Right lobe of liver (tissue), 6 donors: ENCODE data around the gene CECR2. TPM values are rescaled to one million over a fixed set of nuclear protein-coding genes. Genes with fewer than 3 reads are reported as not detected.

Source experiments
- ATAC-seq, 4 donors: fragments of 200-7000 bp; cut with Tn5 transposase; one replicate each; pipeline ENCODE4 v1.9.1; 2020; ENCODE audit warnings: mild to moderate bottlenecking in 4 of 4, moderate library complexity in 4 of 4
- DNase-seq, 3 donors: peaks; one replicate each; pipeline ENCODE4 v3.0.0-alpha.2; 2020
- H3K27ac ChIP-seq, 3 donors: fragments of 200-600 bp; one replicate each; pipeline ENCODE4 v1.8.0; 2022
- H3K27me3 ChIP-seq, 2 donors: fragments of 200-600 bp; one replicate each; pipeline ENCODE4 v1.8.0; 2022
- H3K36me3 ChIP-seq, 4 donors: fragments of 200-600 bp; sonication (generic) in 1 of 4; one replicate each; pipeline versions ENCODE4 v1.5.1 to v1.8.0; 2017 to 2022; ENCODE audit warnings: control low read depth in 1 of 4
- H3K4me1 ChIP-seq, 4 donors: fragments of 200-600 bp; sonication (generic) in 1 of 4; one replicate each; pipeline versions ENCODE4 v1.5.1 to v1.8.0; 2017 to 2022; ENCODE audit warnings: control low read depth in 1 of 4
- H3K4me3 ChIP-seq, 3 donors: fragments of 200-600 bp; one replicate each; pipeline ENCODE4 v1.8.0; 2022
- H3K9me3 ChIP-seq, 4 donors: fragments of 200-600 bp; sonication (generic) in 1 of 4; one replicate each; pipeline versions ENCODE4 v1.5.1 to v1.8.0; 2017 to 2022; ENCODE audit warnings: control low read depth in 1 of 4
- POLR2A ChIP-seq: fragments of 450-650 bp; IDR thresholded peaks from one replicate; pipeline ENCODE4 v1.6.1; 2017; ENCODE audit warnings: antibody characterized with exemption, mild to moderate bottlenecking
- WGBS: methylation state at CpG from one replicate; pipeline ENCODE4 v1.1.6; 2018; ENCODE audit warnings: low coverage, low lambda C conversion rate; ENCODE audit not compliant: insufficient coverage; ENCODE audit errors: missing lambda C conversion rate; 5-methylcytosine and 5-hydroxymethylcytosine counted together
- intact Hi-C, 2 donors: fragments of 100-400 bp; cut with DNase I; formaldehyde crosslinking; loops; one replicate each; pipeline versions ENCODE4 v1.11.2 to v1.14.1; 2022
- total RNA-seq, 6 experiments: library from RNA; depleted of rRNA in 2 of 6; stranded (reverse); fragments of >200 nt in 2 of 6; fragmentation: NEBNext Ultra II Directional in 3 of 6; extraction: Animal tissue kit (Norgen Biotek cat#: 25700) in 3 of 6; gene quantifications; one replicate each; pipeline versions ENCODE4 v1.1.0 to v1.2.4, GENCODE V29; 2016 to 2023
- TF ChIP-seq, protein P1 (sequence below), 4 donors: fragments of 200-600 bp in 3 of 4; fragments of 450-650 bp in 1 of 4; IDR thresholded peaks; one replicate each; pipeline versions ENCODE4 v1.5.1 to v1.8.0; 2016 to 2022; ENCODE audit warnings: antibody characterized with exemption in 4 of 4, mild to moderate bottlenecking in 2 of 4
- donor health status: DM: no; HTN: yes; CAD: no.
- donor health status: DM: no; HTN: no; CAD: no.
- donor health status: DM: no; HTN: no; CAD: no.
- donor health status: DM: no; HTN: yes; CAD: no.
- donor health status: DM: no; HTN: yes; CAD: no.

The CECR2 gene
- total RNA-seq, 6 experiments from 2014 or later: 4.9 to 12.3 (median 10.0) TPM

DNA sequence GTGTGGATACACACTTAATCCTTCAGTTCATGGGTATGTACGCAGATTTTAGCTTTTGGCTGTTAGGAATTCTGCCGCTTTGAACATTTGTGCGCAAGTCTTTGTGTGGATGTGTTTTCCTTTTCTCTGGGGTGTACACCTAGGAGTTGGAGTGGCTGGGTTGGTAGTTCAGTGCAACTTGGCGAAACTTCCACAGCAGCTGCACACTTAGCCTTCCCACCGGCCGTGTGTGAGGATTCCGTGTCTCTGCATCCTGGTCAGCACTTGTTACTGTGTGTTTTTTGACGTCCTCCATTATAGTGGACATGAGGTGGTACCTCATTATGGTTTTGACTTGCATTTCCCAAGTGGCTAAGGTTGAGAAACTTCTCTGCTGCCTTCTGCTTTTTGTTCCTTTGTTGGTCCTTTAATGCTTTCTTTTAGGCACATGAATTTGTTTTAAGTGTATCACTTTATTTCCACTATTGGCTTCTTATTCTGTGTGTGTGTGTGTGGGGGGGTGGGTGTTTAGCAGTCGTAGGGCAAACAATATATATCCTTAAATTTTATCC is 121.9 kb downstream of the CECR2 start:
- ATAC-seq: no peak
- no peak for DNase-seq
- no peaks in the 10 kb centered on the region for H3K27me3 ChIP-seq
- H3K27ac ChIP-seq: no peak overlapping the region
- 91% methylated on average over 7 of the region's 9 CpGs for WGBS
- H3K9me3 ChIP-seq: no peaks in the 10 kb centered on the region
- no peak overlapping the region for H3K4me3 ChIP-seq
- H3K4me1 ChIP-seq: peaks cover 0 to 11% (median 0%) of the 10 kb centered on the region in 4 donors
- no peaks in the 10 kb centered on the region for H3K36me3 ChIP-seq
- no peak for TF ChIP-seq POLR2A
- TF ChIP-seq, protein P1, sequence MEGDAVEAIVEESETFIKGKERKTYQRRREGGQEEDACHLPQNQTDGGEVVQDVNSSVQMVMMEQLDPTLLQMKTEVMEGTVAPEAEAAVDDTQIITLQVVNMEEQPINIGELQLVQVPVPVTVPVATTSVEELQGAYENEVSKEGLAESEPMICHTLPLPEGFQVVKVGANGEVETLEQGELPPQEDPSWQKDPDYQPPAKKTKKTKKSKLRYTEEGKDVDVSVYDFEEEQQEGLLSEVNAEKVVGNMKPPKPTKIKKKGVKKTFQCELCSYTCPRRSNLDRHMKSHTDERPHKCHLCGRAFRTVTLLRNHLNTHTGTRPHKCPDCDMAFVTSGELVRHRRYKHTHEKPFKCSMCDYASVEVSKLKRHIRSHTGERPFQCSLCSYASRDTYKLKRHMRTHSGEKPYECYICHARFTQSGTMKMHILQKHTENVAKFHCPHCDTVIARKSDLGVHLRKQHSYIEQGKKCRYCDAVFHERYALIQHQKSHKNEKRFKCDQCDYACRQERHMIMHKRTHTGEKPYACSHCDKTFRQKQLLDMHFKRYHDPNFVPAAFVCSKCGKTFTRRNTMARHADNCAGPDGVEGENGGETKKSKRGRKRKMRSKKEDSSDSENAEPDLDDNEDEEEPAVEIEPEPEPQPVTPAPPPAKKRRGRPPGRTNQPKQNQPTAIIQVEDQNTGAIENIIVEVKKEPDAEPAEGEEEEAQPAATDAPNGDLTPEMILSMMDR (IDR thresholded peaks at IDR 0.05): no peak
- intact Hi-C loops: no loop called here

DNA sequence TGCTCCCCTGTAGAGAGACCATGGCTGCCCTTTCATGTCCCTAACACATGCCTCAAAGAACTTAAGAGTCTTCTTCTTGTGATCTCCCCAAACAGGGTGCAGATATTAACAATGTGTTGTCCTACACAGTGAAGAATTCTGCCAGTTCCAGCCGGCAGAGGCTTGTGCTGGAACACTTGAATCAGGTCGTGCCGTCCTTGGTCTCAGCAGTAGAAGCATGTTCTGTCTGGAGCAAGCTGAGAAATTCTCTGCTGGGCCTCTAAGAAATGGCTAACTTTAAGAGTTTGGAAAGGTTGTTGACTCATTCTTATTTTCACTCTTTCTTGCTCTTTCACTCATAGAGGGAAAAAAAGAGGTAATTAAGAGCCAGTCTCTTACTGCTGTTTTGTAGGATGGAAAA is 123.0 kb downstream of the CECR2 start:
- ATAC-seq: no peak
- WGBS: 81% methylated on average over 3 of the region's 3 CpGs
- no peak for DNase-seq
- TF ChIP-seq, protein P1 (IDR thresholded peaks at IDR 0.05): no peak
- no peak for TF ChIP-seq POLR2A
- Histone ChIP-seq H3K27me3 (no peaks in the 10 kb centered on the region), H3K27ac (no peak overlapping the region), H3K4me3 (no peak overlapping the region), H3K36me3 (no peaks in the 10 kb centered on the region), H3K4me1 (peaks cover 0 to 11% (median 0%) of the 10 kb centered on the region in 4 donors), H3K9me3 (no peaks in the 10 kb centered on the region)
- intact Hi-C loops: no loop called here

GRCh38 chr22:17493419-17493981 is 124.2 kb downstream of the CECR2 start:
- H3K36me3 ChIP-seq: peaks cover 0 to 4% (median 0%) of the 10 kb centered on the region in 4 donors
- 93% methylated on average over 2 of the region's 3 CpGs for WGBS
- intact Hi-C loops: no loop called here

DNA sequence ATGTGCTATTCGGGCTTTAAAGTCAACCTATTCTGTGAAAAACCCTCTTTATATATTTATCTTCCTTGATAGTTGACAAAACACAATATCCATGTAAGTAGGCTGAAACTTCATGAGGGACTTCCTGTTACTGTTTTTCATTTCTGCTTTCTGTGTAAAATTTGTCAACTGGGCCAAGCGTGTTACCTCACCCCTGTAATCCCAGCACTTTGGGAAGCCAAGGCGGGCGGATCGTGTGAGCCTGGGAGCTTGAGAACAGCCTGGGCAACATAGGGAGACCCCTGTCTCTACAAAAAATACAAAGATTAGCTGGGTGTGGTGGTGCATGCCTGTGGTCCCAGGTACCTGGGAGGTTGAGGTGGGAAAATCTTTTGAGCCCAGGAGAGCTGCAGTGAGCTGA is 127.6 kb downstream of the CECR2 start:
- ATAC-seq (peak in 2 of 4 donors; percentile 19 to 48), DNase-seq (no peak)
- no peak overlapping the region for H3K4me3 ChIP-seq
- H3K9me3 ChIP-seq: no peaks in the 10 kb centered on the region
- intact Hi-C loops: no loop called here
- H3K27me3 ChIP-seq: no peaks in the 10 kb centered on the region
- H3K27ac ChIP-seq: no peak overlapping the region
- H3K36me3 ChIP-seq: peaks cover 0 to 20% (median 0%) of the 10 kb centered on the region in 4 donors
- 71% methylated on average over 5 of the region's 5 CpGs for WGBS
- H3K4me1 ChIP-seq: no peaks in the 10 kb centered on the region
- no peak for TF ChIP-seq POLR2A
- TF ChIP-seq, protein P1 (IDR thresholded peaks at IDR 0.05): no peak

More at GRCh38 chr22:17493419-17493981, 124.2 kb downstream of the CECR2 start:
- DNase-seq: no peak
- Histone ChIP-seq H3K9me3 (no peaks in the 10 kb centered on the region), H3K4me1 (peaks cover 0 to 11% (median 0%) of the 10 kb centered on the region in 4 donors), H3K4me3 (no peak overlapping the region), H3K27ac (no peak overlapping the region), H3K27me3 (no peaks in the 10 kb centered on the region)
- ATAC-seq: no peak
- TF ChIP-seq, protein P1 (IDR thresholded peaks at IDR 0.05): no peak
- no peak for TF ChIP-seq POLR2A
